Measurements from ENCODE around the gene TDRD9. TPM values are rescaled to one million over a fixed set of nuclear protein-coding genes. Genes with fewer than 3 reads are reported as not detected.

The TDRD9 gene
- total RNA-seq, 1 donor from 2014 or later, result 0.92 TPM

- no peak for DNase-seq (ENCODE audit: low read depth, low spot score)
These were observed 144.3 kb downstream of the TDRD9 start for GRCh38 chr14:104072586-104072985.

DNA sequence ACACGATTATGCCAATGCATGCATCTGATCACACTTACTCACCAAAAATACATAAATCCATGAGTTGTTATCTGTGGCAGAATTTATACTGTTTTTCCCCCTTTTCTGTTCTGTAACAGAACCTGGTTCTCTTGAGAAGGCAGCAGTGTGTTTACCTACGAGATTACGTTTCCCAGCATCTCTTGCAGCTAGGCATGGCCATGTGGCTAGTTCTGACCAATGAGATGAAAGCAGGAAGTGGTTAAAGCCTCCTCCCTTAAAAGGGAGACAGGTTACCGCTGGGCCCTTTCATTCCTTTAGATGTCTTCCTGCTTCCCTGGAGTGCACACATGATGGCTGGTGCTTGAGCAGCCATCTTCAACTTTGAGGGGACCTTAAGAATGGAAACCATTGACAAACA is 145.5 kb downstream of the TDRD9 start:
- no peak for DNase-seq (ENCODE audit: low read depth, low spot score)

DNA sequence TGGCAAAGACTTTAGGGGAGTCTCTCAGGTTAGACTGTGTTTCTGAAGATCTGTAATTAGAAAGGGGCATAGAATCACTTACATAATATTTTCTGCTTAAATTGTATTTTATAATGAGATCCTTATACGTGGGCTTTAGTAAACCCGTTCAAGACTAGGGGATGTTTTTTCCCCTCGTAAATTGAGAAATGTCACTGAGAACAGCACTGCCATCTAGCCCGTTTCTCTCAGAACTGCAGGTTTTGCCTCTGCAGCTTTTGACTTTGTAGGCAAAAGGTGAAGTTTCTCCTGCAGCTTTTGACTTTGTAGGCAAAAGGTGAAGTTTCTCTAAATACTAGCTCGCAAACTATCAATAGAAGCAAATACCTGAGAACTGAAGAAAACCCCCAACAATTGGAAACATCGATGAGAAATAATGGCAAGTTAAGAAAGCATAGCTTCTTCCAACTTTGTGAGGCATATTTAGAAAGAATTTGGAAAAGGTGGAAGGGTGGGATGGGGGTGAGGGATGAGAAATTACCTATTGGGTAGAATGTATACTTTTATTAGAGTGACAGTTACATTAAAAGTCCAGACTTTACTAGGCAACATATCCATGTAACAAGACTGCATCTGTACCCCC is 147.4 kb downstream of the TDRD9 start:
- no peak for DNase-seq (ENCODE audit: low read depth, low spot score)

- DNase-seq (ENCODE audit: low read depth, low spot score), result no peak
These were observed 148.5 kb downstream of the TDRD9 start for GRCh38 chr14:104076743-104077142.

DNA sequence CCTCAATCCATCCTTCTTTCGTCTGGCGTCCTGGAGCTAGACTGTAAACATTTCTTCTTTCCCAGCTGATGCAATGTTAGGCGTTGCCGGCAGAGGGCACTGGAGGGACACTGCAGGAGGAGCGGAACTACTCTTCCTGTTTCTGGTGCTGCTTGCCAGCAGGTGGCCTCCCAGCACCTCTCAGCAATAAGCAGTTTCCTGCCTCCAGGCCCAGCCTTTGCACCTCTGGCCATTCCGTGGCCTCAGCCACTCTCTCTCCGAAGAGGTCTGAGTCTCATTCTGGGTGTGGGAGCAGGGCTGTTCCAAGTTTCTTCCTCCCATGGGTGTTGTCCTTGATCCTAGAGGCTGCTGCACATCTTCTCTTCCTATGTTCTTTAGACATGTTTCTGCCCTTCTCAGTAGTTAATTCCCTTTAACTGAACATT is 149.8 kb downstream of the TDRD9 start:
- peak; percentile 32 for DNase-seq (ENCODE audit: low read depth, low spot score)

DNA sequence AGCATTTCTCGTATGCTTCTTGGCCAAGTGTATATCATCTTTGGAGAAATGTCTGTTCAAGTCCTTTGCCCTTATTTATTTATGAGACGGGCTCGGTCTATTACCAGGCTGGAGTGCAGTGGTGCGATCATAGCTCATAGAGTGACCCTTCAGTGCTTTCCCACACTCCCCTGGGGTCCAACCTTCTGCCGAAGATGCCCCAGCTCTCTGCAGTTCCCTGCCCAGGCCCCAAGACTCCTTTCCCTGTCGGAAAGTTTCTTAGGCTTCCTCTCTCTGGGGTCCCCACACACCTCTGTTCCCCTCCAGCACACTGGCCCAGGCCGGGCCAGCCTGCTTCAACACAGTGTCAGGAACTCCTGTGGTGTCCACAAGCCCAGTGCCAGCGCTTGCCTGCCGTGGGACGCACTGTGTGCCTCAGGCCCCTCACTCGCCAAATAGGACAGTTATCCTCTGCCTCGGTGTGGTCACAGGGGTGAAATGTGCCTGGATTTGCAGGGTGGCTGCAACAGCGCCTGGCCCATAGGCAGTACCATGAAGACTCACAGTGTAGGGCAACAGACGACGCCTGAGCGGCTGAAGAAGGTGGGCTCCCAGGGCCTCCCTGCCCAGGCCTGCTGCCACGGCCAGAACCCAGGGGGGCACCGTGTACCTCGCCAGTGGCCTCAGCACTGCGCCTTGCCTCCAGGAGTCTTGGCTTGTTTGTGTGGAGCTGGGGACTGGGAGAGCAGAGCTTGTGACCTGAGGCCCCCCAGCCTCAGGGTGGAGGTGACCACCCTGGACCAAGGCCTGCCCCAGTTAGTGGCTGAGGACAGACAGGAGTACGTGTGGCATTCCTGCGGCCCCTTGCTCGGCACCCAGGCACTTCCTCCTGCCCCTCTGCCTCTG is 152.4 kb downstream of the TDRD9 start:
- no peak for DNase-seq (ENCODE audit: low read depth, low spot score)

DNA sequence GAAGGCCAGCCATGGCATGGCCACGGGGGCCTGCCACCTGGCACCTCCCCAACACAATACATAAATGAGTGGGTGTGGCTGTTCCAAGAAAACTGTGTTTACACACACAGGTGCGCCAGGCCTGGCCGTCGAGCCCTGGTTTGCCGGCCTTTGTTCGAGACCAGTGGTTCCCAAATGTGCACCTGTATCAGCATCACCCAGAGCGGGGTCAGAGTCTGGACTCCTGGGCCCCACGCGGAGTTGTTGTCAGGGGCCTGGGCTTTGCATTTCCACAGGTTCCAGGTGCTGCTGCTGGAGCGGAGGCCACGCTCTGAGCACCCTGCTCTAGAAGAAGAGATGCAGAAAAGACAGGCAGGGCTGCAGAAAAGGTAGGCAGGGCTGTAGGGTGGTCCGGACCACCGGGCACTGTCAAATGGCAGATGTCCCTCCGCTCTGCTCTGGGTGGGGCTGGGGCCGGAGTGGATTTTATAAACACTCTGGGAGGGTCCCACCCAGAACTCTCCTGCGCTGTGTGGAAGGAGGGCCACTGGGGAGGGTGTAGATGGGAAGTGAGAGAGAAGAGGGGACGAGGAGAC is 153.1 kb downstream of the TDRD9 start:
- DNase-seq (ENCODE audit: low read depth, low spot score), result no peak

- DNase-seq (ENCODE audit: low read depth, low spot score), result no peak
These were observed 153.8 kb downstream of the TDRD9 start for GRCh38 chr14:104081951-104082464.

- no peak for DNase-seq (ENCODE audit: low read depth, low spot score)
These were observed 154.6 kb downstream of the TDRD9 start for GRCh38 chr14:104082807-104083206.

DNA sequence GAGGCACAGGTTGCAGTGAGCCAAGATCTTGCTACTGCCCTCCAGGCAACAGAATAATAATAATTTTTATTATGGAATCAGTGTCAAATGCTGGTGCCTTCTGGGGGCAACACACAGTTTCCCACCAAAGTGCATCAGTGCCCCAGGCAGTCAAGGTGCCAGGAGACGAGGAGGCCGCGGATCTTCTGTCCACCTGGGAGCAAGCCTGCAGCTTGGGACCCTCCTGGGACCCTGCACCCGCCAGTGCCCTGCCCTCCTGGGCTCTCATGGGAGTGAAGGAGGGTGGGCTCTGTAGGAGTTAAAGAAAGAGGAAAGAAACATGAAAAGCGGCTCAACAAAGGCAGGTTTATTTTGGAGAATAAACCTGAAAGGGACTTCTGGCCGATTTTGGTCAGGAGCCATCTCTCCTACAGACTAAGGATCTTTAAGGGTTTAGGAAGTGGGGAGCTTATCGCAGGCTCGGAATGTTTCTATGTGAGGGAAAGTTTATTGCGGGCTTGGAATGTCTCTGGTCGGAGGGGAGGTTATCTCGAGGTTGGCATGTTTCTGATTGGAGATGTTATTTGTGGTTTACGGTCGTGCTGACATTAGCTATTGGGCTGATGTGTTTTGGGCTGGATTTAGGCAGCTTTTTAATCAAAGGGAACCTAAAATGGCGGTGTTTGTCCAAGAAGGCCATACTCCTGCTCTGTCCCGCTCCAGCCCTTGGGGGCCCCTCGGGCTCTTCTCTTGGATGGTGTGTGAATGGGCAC is 156.2 kb downstream of the TDRD9 start:
- DNase-seq (ENCODE audit: low read depth, low spot score), result no peak

DNA sequence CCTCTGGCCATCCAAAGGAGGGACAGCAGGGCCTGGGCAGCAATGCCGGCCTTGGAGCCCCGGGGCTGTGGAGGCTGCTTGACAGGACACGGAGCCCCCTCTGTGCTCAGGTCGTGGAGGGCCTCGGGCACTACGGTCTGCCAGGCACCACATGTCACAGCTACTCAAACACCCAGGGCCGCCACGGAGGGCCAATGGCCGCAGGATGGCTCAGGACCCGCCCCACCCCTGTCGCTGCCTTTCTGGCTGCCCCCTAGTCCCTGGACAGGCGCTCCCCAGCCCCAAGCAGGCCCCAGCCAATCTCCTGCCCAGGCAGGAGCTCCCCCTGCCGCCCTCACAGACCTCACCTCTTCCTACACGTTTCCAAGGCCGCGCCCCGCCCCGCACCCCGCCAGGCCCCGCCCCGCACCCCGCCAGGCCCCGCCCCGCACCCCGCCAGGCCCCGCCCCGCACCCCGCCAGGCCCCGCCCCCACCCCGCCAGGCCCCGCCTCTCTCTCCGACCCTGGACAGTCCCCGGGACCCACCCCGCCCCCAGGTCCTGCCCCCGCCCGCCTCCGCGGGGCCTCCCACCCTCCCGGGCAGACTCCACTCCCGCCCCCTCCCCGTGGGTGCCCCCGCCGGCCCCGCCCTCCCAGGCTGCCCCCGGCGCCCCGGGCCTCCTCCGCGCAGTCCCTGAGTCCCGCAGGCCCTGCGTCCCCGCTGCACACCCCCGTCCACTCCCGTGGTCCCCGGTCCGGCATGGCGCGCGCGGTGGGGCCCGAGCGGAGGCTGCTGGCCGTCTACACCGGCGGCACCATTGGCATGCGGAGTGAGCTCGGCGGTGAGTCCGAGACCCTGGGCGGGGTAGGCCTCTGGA is 157.0 kb downstream of the TDRD9 start, which contains the start of gene ASPG:
TSS of gene ASPG (plus strand) at position 669 of the 857 bp plus-strand sequence. CDS start at position 740, 71 bp downstream.
- DNase-seq (ENCODE audit: low read depth, low spot score), result no peak

GRCh38 chr14:104085889-104086201 is 157.6 kb downstream of the TDRD9 start:
- DNase-seq (ENCODE audit: low read depth, low spot score), result no peak

- DNase-seq (ENCODE audit: low read depth, low spot score), result no peak
These were observed 158.0 kb downstream of the TDRD9 start for GRCh38 chr14:104086210-104086660.

DNA sequence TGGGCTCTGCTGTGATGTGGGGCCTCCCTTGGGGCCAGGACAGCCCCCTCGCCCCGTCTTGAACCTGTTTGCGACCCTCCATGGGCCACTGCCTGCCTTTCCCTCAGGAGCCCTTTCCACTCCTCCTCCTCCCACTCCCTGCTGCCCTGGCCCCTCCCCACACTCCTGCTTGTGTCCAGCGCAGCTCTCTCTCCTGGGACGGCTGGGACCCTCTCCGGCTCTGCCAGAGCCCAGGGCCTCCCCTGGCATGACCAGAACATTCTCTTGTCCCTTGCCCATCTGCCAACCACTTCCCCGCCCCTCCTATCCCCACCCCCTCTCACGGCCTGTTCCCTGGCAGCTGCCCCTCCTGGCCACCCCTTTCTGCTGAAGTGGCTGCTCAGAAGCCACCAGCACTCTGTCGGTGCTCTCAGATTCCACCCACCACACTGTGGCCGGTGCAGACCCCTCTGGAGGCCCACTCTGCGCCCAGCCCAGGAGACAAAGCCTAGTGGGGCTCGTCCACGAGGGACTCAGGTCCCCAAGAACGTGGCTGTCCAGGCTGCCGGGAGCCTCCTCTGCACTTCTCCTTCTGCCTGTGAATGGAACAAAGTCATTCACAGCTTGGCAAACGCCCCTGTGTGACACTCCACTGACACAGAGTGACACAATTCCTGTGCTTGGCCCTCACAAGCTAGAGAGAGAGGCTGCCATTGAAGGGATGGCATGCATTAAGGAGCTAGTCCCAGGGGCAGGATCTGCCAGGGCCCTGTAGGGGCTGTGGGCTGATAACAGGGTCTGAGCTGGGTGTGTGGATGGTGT is 158.6 kb downstream of the TDRD9 start:
- DNase-seq (ENCODE audit: low read depth, low spot score), result no peak

- DNase-seq (ENCODE audit: low read depth, low spot score), result no peak
These were observed 159.2 kb downstream of the TDRD9 start for GRCh38 chr14:104087505-104087904.

DNA sequence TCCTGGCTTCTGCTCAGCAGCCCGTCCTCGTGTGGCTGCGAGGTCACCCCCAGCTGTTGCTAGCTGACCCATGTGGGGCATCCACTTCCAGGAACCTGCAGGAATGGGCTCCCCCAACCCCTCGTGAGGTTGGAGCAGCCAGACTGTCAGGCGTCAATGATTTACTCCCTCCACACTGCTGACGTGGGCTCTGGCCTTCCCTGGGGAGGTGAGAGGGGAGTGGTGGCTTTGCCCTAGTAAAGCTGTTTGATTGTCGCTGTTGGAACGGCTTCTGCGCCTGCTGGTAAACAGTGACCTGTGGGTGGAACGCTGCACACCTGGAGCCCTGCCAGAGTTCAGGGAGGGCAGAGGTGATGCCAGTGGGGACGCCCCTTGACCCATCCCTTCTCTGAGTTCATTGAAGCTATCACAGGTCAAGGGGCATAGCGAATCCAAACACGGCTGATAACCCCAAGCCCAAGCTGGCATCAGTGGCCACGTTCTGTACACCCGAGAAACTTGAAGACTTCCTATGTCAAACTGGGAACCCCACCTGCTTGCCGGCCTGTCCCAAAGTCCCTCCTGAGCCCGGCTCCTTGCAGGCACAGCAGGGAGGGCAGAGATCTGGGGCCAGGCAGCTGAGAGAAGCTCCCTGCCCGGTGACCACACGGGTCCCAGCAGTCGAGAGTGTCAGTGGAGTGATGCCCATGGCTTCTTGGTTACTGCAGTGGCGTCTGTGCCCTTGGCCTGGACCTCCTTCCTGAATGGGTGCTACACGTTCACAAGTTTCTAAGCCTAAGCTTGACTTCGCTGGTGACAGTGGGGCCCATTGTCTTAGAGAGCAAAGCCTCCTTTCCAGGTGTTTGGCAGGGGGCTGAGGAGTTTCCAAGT is 160.0 kb downstream of the TDRD9 start:
- DNase-seq (ENCODE audit: low read depth, low spot score), result no peak

GRCh38 chr14:104090071-104090748 is 162.0 kb downstream of the TDRD9 start:
- DNase-seq (ENCODE audit: low read depth, low spot score), result no peak
